GM18499 (cell line): Measurements from ENCODE around the gene AIFM3.

Source experiments
- ATAC-seq: cut with Tn5 transposase; IDR thresholded peaks from one replicate; pipeline ENCODE4 v1.9.1; 2021; ENCODE audit warnings: moderate number of reproducible peaks; ENCODE audit not compliant: insufficient read depth, unreplicated experiment

Gene AIFM3

DNA sequence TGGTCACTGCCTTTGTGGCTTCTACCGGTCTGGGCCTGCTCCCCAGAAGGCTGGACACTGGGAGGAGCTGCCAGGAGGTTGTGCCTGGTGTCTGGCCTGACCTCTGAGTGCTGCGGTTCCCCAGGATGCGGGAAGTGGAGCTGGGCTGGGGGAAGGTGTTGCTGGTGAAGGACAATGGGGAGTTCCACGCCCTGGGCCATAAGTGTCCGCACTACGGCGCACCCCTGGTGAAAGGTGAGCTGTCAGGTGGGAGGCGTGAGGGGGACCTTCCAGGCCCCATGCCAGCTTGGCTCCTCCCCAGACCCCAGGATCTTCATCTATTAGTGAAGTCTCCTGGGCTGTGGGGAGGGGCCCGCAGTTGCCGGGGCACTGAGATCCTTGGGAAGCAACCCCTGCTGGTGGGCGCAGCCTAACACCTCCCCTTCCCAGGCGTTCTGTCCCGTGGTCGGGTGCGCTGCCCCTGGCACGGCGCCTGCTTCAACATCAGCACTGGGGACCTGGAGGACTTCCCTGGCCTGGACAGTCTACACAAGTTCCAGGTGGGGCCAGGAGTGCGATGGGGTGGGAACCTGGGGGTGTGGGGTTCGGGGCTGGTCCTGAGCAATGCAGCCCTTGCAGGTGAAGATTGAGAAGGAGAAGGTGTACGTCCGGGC, 6.7 kb downstream of the AIFM3 start:
- no peak for ATAC-seq

DNA sequence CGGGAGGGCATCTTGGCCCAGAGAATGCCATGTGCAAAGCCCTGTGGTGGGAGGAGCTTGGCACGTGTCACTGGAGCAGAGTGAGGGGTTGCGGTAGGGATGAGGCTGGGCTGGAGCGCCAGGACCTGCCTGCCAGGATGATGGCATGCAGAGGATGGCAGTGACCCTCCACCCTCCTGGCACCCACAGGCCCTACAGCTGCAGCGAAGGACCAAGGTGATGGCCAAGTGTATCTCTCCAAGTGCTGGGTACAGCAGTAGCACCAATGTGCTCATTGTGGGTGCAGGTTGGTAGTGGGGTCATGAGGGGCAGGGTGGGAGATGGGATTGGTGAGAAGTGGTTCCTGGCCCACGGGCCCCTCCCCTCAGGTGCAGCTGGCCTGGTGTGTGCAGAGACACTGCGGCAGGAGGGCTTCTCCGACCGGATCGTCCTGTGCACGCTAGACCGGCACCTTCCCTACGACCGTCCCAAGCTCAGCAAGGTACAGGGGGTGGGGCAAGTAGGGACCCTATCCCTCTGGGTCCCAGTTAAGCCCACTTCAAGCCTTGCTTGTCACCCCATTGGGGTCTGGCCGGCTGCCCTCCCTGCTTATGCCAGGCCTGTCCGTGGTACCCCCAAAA, 7.4 kb downstream of the AIFM3 start:
- ATAC-seq = no peak

DNA sequence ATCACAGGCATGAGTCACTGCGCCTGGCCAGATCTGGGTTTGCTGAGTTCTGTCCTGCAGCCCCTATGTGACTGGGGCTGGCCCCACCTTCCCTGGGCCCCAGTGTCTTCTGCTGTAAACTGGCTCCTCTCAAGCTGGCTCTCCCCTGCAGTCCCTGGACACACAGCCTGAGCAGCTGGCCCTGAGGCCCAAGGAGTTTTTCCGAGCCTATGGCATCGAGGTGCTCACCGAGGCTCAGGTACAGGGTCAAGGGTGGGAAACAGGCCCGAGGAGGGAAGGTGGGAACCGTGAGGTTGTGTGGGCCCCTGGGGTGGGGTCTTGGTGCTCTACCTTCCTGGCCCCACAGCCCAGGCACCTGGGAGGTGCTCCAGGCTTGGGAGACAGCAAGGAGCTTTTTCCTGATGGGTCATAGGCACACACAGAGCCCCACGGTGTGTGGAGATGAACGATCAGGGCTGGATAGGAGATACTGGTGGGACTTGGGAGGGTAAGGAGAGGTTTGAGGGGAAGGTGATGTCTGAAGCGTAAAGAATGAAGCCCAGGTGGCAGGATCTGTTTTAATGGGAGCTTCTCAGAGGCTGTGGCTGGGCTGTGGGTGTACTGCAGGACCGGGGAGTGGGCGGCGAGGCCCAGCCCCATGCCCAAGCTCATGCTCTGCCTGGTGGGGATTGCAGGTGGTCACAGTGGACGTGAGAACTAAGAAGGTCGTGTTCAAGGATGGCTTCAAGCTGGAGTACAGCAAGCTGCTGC, 8.7 kb downstream of the AIFM3 start:
- ATAC-seq = no peak

DNA sequence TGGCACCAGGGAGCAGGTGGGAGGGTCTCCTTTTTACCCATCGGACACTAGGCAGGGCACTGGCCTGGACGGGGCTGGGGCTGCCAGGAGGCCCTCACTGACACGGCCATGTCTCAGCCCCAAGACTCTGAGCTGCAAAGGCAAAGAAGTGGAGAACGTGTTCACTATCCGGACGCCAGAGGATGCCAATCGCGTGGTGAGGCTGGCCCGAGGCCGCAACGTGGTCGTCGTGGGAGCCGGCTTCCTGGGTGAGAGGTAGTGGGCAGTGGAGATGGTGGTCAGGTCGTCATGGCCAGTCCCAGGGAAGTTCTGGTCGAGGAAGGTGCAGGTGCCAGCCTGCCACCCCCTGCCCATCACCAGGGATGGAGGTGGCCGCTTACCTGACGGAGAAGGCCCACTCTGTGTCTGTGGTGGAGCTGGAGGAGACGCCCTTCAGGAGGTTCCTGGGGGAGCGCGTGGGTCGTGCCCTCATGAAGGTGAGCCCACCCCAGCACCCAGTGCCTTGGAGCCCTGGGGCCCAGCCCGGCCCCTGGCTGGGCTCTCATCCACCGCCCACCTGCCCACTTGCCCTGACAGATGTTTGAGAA, 9.3 kb downstream of the AIFM3 start:
- ATAC-seq = no peak

DNA sequence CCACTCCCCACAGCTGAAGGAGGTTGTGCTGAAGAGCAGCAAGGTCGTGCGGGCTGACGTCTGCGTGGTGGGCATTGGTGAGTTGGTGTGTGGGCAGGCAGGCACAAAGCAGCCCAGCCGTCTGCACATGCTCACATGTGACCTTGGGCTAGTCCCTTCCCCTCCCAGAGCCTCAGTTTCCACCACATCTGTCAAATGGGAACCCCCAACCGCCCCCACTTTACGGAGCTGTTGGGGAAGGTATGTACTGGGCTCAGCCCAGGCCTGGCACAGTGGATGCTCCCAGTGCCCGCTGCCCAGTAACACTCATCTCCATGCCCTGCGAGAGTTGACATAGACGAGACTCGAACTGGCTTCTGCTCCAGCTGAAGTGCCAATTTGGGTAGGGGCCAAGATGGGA, 10.0 kb downstream of the AIFM3 start:
- no peak for ATAC-seq

DNA sequence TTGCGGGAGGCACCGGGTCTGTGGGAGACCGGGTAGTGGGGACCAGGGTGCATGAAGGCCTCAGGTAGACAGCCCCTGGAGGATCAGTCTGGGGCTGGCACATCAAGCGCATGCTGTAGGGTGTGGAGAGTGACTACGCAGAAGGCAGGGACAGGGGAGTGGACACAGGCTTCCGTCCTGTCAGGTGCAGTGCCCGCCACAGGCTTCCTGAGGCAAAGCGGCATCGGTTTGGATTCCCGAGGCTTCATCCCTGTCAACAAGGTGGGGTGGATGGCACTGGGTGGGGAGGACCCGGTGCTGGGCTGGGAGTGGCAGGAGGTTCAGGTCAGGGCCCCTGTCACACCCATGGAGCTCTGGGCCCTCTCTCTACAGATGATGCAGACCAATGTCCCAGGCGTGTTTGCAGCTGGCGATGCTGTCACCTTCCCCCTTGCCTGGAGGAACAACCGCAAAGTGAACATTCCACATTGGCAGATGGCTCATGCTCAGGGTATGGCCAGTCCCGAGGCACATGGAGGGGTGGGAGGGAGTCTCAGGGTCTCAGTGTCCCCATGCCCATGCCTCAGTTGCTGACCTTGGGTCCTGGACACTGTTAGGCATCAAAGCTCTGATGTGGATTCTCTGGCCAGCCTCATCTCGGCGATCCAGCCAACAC, 10.6 kb downstream of the AIFM3 start:
- no peak for ATAC-seq

DNA sequence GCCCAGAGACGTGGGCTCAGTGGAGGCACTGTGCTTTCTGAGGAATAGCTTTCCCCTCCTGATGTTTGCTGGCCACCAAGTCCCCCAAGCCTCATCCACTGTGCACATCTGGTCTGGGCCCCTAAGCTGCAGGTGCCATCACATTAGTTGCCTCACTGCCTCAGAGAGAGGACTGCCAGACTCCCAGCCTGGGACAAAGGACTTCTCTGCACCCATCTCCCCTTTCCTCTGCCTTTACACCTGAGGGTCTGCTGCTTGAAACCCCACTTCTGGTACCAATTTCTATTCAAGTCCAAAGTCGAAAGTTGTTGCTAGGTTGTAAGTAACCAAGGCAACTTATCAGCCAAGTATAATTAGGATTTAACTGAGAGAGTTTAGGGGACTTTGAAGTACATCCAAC, 11.4 kb downstream of the AIFM3 start:
- ATAC-seq = no peak

DNA sequence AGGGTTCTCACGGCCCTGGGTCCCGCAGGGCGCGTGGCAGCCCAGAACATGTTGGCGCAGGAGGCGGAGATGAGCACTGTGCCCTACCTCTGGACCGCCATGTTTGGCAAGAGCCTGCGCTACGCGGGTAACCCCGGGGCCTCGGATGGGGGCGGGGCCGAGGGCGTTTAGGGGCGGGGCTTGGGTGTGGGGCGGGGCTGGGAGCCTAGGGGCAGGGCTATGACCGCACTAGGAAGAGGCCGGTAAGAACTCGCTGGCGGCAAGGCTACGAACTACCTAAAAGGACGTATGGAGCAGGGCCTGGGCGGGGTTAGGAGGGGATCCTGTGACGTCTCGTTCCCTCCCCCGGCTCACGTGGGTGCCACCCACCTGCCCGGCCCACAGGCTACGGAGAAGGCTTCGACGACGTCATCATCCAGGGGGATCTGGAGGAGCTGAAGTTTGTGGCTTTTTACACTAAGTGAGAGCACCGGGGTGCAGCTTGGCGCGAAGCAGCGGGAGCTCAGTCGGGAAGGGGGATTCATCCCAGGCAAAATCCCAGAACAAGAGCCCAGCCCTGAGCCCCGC, 12.3 kb downstream of the AIFM3 start:
- ATAC-seq = no peak

DNA sequence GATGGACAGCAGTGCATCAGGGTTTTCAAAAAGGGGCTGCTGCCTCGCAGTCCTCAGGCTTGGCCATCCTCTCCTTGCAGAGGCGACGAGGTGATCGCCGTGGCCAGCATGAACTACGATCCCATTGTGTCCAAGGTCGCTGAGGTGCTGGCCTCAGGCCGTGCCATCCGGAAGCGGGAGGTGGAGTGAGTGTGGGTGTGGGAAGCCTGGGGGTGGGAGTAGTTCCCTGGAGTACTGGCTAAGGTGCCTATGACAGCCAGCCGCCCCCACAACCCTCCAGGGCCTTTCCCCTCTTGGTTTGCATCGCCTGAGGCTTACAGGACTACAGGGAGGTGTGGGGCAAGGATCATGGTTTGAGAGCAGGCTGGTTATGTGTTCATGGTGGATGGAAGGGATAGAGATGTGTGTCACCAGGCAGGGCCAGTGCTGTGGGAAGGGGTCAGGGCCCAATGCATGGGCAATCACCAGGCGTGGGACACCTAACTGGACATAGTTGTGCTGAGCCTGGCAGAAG, 12.9 kb downstream of the AIFM3 start:
- ATAC-seq = no peak

DNA sequence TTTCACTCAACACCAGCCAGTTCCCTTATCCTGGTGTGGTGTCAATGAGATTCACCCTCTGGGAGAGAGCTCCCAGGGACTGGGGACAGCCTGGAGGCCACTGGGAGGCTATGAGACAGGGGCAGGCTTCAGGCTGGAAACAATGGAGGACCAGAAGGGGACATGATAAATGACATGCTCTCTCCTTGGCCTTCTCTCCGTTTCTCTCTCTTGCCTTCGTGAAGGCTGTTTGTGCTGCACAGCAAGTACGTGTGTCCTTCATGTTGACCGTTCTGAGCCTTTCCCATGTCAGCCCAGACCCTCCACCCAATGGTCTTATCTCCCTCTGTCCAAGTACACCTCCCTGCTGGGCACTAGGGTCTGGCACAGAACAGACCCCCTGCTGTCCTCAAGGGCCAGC, 13.5 kb downstream of the AIFM3 start:
- no peak for ATAC-seq

DNA sequence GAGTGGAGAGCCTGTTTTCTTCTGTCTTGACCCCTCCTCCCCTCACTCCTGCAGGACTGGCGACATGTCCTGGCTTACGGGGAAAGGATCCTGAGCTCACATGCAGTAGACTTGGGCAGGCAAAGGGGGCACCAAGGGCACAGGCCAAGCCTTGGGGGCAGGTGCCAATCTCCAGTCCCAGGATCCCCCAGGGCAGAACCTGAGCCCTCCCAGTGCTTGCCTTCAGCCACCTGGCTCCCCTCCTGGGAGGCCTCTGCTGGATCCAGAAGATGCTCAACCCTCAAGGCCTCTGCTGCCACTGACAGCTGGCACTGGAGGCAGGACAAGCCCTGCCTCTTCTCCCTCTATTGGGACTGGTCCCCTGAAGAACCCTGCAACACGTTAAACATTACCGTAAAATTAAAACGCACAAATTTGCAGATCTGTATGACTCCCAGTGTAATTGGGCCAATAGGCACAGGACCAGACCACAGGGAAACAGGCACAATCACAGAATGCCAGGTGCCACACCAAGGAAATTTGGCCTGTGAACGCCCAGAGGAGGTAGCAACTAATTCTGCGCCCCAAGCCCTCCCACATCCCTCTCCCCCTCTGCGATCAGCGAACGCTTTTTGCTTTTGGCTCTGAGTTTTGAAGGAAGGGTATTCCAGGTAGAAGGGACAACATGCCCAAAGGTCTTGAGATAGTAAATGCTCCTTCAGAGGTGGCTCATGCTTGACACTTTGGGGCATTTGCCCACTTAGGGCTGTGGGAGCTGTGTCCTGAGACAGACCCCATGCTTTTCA, 14.1 kb downstream of the AIFM3 start:
- no peak for ATAC-seq

DNA sequence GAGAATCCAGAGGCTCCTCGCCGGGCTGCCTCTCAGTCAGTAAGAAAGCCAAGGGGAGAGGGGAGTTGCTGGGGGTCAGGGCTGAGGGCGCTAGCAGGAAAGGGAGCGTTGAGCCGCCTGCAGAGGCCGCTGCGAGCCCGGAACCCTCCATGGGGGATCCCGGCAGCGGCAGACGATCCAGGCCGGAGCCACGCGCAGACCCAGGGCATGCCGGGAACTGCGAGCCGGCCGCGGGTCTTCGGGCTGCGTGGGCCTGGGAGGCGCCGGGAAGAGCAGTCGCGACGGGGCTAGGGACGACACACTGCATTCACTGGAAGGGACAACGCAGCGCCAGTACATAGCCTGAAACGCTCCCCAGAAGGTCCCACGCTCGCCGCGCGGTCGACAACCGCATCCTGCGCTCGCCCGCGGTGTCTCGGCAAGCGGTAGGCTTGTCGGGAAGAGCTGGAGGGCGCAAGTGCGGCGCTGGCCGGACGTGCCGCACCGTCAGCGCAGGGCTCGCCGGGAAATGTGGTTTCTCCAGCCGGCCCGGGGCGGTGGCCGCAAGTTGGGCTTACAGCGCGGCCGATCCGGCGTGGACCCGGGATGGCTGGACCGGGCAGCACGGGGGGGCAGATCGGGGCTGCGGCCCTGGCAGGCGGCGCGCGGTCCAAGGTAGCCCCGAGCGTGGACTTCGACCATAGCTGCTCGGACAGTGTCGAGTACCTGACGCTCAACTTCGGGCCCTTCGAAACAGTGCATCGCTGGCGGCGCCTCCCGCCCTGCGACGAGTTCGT, 14.9 kb downstream of the AIFM3 start, which contains the start of gene LZTR1:
Gene LZTR1 (plus strand): TSS at position 511 of the 776 bp plus-strand sequence. CDS start 75 bp downstream, at position 586.
- ATAC-seq = no peak

DNA sequence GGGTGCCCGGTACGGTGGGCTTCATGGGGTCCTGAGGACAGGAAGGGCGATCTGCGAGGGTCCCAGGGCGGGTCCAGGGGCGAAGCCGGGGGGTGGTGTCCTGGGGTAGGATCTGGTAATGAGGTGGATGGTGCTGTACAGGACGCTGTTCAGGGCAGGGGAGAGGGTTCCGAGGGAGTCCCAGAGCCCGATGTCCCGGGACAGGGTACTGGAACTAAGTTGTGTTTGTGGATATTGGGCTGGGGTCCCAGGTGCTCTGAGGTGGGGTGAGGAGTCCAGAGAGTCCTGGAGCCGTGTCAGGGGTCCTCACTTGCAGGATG, 15.5 kb downstream of the AIFM3 start:
- ATAC-seq = no peak

DNA sequence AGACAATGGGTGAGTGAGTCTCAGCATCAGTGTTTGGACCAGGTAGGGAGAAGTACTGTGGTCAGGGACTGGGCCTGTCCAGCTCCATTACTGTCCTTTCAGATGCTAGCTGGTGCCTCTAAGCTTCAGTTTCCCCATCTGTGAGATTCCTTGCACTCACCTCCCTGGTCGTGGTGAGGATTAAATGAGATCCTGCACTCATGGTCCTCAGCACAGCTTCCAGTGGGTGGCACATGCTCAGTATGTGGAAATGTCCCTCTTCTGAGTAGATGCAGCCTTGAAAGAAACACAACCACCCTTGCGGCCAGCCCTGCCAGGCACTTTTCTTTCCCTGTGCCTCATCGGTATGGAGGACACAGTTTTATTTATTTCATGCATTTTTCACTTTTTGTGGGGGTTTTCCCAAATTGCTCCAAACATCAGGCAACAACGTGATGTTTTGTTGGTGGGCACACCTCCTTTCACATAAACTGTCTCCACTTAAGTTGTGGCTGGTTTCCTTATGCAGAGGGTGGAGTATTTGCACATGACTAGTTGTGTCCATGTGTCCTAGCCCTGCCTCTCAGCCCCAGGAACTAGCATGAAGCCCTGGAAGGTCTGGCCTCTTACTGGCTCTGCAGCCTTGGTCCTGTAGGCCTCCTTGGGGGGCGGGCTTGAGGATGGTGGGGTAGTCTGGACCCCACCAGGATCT, 16.2 kb downstream of the AIFM3 start:
- no peak for ATAC-seq

DNA sequence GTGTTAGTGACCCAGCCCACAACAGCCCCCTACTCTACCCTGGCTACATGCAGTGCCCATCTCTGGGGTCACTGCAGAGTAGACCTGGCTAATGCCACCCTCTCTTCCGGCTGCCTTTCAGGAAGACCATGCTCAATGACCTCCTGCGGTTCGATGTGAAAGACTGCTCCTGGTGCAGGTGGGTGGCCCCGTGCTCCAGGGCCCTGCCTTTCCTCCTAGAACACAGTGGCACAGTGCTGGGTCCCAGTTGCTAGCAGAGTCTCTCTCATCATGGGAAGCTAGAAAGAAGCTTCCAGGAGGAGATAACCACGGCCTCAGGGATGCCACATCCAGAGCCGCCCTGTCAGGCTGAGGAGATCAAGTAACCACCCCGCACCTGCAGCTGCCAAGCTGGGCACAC, 18.7 kb downstream of the AIFM3 start:
- no peak for ATAC-seq

DNA sequence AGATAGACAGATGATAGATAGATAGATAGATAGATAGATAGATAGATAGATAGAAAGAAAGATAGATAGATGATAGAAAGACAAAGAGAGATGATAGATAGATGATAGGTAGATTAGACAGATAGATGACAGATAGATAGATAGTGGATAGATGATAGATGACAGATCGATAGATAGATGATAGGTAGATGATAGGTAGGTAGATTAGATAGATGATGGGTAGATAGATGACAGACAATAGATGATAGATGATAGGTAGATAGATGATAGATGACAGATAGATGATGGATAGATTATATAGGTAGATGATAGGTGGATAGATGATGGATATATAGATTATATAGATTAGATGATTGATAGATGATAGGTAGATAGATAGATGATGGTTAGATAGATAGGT, 19.3 kb downstream of the AIFM3 start:
- ATAC-seq = no peak

DNA sequence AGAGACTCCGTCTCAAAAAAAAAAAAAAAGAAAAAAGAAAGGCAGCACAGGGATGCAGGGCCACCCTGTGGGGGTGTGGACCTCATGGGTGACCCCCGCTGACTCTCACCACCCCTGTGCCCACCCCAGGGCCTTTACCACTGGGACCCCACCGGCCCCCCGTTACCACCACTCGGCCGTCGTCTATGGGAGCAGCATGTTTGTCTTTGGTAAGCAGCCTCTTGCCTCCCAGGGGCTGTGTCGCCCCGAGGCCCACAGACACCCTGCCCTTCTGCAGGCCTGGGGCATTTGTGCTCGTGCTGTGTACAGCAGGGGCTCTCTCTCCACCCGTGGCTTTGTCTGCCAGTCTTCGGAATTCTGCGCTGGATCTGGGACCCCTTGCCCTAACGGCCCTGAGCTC, 20.3 kb downstream of the AIFM3 start:
- no peak for ATAC-seq

DNA sequence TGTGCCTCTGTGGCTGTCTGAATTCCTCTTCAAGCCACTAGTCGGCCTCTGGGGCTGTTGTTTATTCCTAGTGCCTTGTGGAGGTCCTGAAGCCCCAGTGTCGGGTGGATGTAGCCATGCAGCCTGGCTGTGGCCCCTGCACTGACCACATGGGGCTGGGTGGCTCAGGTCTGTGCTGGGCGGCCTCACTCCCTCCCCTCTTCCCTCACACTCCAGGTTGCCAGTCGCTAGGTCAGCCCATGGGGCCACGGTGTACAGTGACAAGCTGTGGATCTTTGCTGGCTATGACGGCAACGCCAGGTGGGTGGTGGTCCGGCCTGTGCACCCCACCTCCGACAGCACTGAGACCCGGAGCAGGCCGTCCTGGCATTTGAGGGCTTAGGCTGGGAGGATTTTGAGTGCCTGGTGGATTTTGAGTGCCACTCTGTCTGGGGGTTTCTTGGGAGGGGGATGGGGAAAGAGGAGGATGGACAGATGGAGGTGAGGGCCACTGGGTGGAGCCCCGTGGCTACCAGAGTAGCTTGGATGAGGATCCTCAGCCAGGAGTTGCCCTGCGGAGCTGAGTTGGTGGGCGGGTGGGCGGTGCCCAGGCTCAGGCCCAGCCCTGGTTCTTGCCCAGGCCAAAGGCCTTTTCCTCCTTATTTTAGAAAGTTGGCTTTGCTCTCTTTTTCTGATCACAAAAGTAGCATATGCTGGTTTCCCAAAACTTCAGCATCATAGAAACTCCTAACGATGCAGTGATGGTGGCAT, 21.7 kb downstream of the AIFM3 start:
- ATAC-seq = no peak
